Raji (cell line): ENCODE data around the gene FOXD2.

Experiments used
- POLR2A ChIP-seq: IDR thresholded peaks from 2 replicates; pipeline ENCODE4 v1.6.1; 2011; ENCODE audit warnings: low read depth, low read length, control low read depth; ENCODE audit not compliant: insufficient read depth

FOXD2 gene

DNA sequence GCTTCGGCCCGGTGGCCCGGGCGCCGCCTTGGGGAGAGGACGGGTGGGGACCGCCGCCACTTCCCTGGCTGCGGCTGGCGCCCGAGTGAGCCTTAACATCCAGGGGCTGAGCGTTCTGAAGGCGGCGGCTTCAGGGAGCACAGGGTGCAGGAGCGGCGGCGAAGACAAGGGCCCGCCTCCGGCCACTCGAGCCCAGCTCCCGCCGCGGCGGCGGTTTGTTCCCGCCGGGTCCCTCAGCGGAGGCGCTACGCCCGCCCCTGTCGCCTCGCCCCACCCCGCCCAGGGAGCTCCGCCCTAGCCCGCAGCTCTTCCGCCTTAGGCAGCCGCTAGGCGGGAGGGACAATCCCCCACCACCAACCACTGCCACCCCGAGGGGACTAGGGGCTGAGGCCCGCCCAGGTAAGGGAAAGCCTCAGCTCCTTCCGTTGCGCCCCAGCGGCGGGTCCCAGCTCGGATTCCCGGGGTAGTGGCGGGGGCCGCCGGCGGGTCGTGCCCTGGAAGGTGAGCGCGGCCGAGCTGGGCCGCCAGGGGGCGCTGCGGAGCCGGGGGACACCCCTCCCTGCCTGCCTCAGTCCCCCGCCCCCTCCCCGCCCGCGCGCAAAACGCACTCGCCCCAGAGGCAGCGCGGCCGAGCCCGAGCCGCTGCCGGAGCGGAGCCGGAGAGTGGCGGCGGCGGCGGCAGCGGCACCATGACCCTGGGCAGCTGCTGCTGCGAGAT is at the start of gene FOXD2:
Gene FOXD2 (plus strand): TSS at position 598 of the 718 bp plus-strand sequence. CDS start 92 bp downstream, at position 690.
- TF ChIP-seq POLR2A, result peak; percentile 81

GRCh38 chr1:47388891-47389238 is 49.0 kb upstream of the FOXD2 start:
- no peak for TF ChIP-seq POLR2A

DNA sequence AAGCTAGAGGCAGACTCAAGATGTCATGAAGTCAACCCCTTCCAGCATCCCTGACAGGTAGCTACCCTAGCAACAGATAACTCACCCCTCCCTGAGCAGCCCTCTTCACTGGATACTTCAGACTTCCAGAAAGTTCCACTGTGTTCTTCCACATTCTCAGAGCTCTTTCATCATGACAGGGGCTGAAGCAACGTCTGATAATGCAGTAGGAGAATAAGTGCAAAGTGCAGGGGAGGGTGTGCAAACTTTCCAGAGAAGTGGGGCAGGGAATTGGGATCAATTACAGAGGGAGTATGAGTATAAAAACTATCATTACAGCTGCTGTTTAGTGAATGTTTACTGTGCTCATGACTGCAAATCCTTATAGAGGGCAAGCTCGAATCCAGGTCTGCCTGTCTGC is 48.1 kb upstream of the FOXD2 start:
- no peak for TF ChIP-seq POLR2A

- TF ChIP-seq POLR2A, result no peak
Observed at GRCh38 chr1:47390843-47391242, 47.0 kb upstream of the FOXD2 start.

DNA sequence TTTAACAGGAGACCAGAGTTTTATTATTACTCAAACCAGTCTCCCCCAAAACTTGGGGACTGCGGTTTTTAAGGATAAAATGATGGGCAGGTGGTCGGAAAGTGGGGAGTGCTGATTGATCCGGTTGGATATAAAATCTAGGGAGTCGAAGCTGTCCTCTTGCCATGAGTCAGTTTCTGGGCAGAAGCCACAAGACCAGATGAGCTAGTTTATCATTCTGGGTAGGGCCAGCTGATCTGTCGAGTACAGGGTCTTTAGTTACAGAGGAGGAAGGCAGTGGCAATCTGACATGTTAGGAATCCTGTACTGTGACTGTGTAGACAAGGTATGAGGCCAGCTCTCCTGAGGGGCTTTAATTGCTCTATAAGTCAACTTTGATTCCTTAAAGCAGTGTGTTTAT is 44.7 kb upstream of the FOXD2 start:
- no peak for TF ChIP-seq POLR2A

DNA sequence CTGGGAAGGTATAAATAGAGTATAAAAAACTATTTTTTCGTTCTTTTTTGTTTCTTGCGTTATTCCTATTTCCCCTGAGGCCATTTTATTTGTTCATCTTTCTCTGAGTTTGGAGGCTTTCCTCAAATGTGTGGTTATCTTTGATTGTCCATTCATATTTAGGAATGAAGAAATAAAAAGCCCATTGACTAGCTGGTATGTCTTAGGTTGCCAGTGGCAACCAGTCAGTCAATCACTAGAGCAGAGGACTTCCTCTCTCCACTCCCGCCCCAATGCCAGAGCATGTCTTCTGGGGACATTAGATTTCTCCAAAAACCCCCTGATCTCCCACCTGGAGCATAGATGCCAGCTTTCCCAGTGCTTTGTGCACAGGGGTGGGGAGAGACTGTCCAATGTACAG is 42.4 kb upstream of the FOXD2 start:
- no peak for TF ChIP-seq POLR2A

DNA sequence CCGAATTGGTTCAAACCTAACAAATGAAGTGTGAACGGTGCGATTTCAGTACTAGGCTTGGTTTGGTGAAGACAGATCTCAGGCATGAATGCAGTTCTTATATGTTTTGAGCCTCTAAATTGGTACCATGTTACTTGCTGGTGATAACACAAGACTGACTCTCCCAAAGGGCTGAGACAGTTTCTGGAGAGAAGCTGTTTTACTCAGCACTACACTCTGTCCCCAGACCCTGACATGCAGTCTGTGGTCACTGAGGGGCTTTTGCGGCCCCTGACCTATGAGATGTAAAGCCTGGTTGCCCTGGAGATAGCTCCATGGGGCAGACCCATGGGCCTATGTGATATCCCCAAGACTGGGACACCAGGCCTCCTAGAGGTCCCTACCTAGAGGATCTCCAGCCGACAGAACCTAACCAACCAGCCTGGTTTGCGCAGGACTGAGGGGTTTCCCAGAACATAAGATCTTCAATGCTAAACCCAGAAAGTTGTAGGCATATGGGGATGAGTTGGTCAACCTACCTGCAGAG is 41.1 kb upstream of the FOXD2 start:
- TF ChIP-seq POLR2A, result no peak

- TF ChIP-seq POLR2A, result no peak
Observed at GRCh38 chr1:47399138-47399845, 38.6 kb upstream of the FOXD2 start.

- TF ChIP-seq POLR2A, result no peak
Observed at GRCh38 chr1:47399846-47400155, 38.0 kb upstream of the FOXD2 start.

- TF ChIP-seq POLR2A, result no peak
Observed at GRCh38 chr1:47401761-47402160, 36.1 kb upstream of the FOXD2 start.

DNA sequence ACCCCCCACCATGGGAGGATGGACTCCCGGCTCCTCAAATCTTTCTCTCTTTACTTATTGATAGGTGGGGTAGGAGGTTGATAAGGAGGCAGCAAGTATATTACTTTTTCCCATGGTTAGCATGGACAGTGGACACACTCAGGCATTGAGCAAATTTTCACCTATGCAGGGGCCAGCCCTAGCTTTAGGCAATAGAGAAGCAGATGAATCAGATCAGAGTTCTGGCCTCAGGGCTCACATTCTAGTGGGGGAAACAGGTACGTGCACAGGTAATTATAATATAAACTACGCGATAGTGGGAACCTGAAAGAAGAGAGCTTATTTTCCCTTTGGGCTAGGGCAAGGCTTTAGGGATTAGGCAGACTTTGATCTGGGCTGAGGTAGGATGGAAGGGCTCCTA is 35.3 kb upstream of the FOXD2 start:
- TF ChIP-seq POLR2A, result no peak

GRCh38 chr1:47403321-47403910 is 34.4 kb upstream of the FOXD2 start:
- no peak for TF ChIP-seq POLR2A

- TF ChIP-seq POLR2A, result no peak
Observed at GRCh38 chr1:47405697-47406096, 32.1 kb upstream of the FOXD2 start.

DNA sequence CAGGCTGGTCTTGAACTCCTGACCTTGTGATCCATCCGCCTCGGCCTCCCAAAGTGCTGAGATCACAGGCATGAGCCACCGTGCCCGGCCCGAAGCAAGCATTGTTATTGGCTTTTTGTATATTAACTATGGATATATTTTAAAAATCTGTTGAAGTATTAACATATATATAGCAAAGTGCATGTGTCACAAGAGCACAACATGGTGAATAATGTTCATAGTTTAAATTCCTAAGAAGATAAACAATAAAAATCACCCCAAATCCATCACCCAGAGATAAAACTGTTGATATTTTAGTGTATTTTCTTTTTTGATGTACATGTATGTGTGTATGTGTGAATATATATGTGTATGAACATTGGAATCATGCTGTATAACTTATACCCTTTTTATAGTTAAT is 30.9 kb upstream of the FOXD2 start:
- no peak for TF ChIP-seq POLR2A

DNA sequence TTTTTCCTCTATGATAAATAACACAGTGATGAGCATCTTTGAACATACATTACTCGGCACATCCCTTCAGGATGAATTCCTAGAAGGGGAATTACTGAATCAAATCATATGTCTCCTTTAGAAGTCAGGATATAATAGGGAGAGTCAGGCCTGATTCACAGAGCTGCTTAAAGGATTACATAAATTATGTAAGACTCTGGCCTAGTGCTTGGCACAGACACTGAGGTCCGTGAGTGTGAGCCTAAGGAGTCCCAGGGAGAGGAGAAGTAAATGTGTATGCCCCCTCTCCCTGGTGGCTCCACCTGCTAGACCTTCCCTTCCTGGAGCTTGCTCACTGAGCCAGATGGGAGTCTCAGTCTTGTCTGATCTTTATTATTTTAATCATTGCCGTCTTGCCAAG is 30.4 kb upstream of the FOXD2 start:
- no peak for TF ChIP-seq POLR2A
